Measurements from ENCODE around the gene CLRN2.
"Not testable (repeated sequence)": the region's sequence is repeated elsewhere in the genome, so short reads cannot be mapped to it uniquely, and the experiment has no call there.

CLRN2 gene

DNA sequence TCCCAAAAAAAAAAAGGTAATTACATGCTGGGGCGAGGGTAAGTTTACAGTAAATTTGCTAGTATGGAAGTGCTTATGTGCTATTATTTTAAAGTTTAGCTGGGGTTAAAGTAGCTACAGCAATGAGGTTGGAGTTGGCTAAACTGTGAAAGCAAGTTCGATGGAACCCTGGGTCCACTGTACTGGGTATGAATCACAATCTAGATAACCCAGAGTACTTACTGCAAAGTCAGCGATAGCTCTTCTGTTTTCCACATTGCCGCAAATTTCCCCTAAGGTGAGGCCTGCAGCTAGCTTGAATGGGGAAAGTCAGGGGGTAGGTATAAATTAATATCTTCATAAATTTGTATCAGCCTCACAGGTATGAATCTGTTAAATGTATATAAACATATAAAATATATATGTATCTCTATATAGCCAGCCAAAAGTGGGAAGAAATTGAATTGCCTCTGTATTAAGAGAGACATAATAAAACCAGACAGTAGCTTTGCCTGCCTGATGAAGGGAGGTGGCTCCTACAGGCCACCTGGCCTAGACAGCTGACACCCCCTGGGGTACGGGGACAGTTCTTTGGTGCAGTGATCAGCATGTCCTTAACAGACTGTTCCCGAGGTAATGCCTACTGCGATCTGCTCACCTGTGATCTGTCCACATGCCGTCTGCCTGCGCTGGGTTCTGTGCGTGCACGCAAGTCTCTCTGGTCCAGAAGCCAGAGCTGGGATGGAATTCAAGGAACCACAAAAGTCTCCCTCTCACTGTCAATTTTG, 30.6 kb downstream of the CLRN2 start:
- DNase-seq: no peak

DNA sequence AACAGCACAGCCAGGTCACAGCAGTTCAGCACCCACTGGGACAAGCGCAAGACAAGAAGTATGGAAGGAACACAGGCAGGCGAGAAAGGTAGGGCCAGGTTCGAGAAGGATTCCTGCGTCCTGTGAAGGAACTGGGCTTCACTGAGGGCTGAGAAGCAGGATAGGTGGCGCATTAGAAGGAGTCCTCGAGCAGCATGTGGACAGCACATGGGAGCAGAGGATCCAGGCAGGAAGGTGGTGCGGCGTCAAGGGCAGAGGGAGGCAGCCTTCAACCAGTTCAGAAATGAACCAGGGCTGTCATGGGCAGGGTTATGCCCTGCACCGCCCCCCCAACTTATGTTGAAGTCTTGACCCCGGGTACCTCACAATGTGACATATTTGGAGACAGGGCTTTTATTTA, 31.3 kb downstream of the CLRN2 start:
- no peak for DNase-seq

DNA sequence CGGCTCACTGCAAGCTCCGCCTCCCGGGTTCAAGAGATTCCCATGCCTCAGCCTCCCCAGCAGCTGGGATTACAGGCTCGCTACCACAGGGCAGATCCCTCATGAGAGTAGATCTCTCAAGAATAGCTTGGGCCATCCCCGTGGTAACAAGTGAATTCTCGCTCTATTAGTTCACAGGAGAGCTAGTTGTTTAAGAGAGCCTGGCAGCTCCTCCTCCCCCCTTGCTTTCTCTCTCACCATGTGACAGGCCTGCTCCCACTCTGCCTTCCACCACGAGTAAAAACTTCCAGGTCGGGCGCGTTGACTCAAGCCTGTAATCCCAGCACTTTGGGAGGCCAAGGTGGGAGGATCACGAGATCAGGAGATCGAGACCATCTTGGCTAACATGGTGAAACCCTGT, 31.7 kb downstream of the CLRN2 start:
- DNase-seq: no peak

GRCh38 chr4:17550549-17550948, 35.6 kb downstream of the CLRN2 start:
- no peak for DNase-seq

GRCh38 chr4:17552427-17552826, 37.5 kb downstream of the CLRN2 start:
- DNase-seq: no peak

DNA sequence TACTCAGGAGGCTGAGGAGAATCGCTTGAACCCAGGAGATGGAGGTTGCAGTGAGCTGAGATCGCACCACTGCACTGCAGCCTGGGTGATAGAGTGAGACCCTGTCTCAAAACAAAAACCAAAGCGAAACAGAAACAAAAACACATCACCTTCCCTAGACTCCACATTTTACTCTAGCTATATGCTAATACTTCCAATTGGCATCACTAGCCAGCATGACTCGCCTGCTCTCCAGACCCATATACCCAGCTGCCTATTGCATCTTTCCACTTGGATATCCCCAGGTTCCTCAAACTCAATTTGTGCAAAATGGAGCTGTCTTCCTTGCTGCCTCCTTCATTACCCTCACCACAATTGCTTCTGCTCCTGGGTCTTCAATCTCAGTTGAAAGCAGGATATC, 39.6 kb downstream of the CLRN2 start:
- DNase-seq: no peak

DNA sequence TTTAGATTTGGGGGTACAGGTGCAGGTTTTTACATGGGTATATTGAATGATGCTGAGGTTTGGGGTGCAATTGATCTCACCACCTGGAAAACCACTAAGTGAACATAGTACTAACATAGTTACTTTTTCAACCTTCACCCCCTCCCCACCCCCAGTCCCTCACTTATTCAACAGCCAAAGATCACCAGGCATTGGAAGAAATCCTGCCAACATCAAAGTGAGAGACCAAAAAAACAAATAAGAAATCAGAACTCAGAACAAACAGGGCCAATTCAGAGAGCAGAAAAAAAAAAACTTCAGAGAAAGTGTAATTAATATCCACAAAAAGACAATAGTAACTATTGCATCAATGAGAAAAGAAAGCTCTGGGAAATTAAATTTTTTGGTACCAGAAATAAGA, 41.5 kb downstream of the CLRN2 start:
- no peak for DNase-seq

- no peak for DNase-seq
Measured at GRCh38 chr4:17557880-17558279, 42.9 kb downstream of the CLRN2 start.

- no peak for DNase-seq
Measured at GRCh38 chr4:17558941-17559708, 44.2 kb downstream of the CLRN2 start.

- DNase-seq: no peak
Measured at GRCh38 chr4:17559709-17560048, 44.7 kb downstream of the CLRN2 start.

DNA sequence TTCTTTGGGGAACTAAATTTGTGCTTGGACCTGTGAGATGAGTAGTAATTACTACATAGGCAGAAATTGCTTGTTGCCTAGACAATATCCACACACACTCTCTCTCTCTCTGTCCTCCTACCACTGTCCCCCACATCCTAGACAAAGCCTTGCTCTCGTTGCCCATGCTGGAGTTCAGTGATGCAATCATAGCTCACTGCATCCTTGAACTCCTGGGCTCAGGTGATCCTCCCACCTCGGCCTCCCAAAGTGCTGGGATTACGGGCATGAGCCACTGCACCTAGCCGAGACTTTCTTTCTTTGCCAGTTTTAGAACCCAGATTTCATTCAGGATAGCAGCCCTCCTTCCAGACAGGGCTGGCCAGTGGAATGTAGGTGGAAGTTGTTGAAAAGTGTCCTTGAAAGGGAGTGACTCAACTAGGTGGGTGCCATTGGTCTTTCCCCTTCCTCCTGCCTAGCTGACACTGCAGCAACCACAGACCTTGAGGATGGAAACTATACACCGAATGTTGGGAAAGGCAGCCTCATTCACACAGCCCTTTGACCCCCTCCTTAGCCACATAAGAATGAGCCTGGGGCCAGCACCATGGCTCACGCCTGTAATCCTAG, 45.2 kb downstream of the CLRN2 start:
- DNase-seq: no peak

- no peak for DNase-seq
Measured at GRCh38 chr4:17561195-17561909, 46.4 kb downstream of the CLRN2 start.

GRCh38 chr4:17562157-17562556, 47.2 kb downstream of the CLRN2 start:
- DNase-seq: no peak

DNA sequence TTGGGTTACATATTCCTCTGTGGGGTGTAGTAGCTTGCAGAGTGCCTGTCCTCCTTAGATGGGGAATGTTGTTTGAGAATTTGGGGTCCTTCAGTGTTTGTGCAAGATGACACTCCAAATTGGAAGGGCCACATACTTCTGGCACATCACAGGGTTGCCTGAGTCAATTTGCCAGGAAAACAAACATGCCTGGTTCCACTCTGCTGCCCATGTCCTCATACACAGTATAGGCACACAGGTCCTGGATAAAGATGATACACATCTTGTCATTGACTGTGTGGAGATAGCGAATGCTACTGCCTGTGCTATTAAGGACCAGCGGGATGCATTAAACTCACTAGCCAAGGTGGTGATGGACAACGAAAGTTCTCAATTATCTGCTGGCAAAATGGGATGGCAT, 50.9 kb downstream of the CLRN2 start:
- DNase-seq: no peak

DNA sequence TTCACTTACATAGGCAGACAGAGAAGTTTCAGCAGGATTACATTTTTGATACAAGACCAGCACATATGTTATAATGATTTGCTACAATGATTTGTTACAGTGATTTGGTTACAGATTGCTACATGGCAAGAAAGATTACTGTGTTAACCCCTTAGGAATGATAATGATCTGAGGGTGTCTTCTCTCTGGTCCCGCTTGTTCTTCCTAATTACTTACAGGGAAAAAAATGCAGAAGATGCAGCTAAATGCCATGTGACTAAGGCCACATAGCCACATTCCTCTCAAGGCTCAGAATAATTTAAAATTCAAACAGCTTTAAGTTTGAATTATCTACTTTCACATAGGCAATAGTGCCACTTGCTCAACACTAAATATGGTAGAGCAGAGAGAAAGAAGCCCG, 52.3 kb downstream of the CLRN2 start:
- DNase-seq: no peak

- no peak for DNase-seq
Measured at GRCh38 chr4:17574206-17574605, 59.2 kb downstream of the CLRN2 start.

DNA sequence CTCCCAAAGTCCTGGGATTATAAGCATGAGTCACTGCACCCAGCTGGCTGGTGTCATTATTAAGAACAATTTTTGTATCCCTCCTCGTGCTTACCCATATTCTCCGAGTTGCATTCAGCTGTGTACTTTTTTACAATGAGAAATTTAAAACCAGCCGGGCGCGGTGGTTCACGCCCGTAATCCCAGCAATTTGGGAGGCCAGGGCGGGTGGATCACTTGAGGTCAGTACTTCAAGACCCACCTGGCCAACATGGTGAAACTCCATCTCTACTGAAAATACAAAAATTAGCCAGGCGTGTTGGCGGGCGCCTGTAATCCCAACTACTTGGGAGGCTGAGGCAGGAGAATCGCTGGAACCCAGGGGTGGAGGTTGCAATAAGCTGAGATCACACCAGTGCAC, 60.2 kb downstream of the CLRN2 start:
- DNase-seq: not testable (repeated sequence)

Measured in right forelimb (tissue), 1 donor.